ENCODE data around the gene BAZ2A. TPM values are rescaled to one million over a fixed set of nuclear protein-coding genes. Genes with fewer than 3 reads are reported as not detected.

BAZ2A gene
- total RNA-seq, 1 experiment from 2014 or later = 126 TPM

DNA sequence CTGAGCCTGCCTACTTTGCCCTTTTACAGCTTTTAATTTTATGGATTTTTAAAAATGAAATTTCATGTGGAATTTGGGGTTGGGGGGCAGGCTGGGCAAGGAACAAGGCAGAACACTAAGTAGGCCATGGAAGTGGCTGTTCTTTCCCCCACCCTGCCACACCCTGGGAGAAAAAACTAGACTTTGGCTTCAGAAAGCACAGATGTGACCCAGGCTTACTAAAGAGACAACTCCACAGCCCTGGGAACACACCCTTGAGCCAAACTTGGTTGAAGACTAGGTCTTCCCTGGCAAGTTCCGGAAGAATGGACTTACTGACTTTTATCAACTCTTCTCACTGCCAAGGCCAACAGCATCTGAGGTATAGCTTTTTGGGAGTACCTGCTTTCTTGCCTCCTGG is 40.3 kb downstream of the BAZ2A start:
- CTCF ChIA-PET = no interaction called here
- Histone ChIP-seq H3K27me3 (replicated peaks; ENCODE audit: insufficient read depth, low read depth, low read length, poor library complexity) (no peaks in the 10 kb centered on the region), H3K27ac (ENCODE audit: low read depth, low read length, poor library complexity, severe bottlenecking) (no peak overlapping the region), H3K4me3 (ENCODE audit: low read depth, low read length, poor library complexity, severe bottlenecking) (no peak overlapping the region), H3K9me3 (ENCODE audit: low read depth, low read length, poor library complexity, severe bottlenecking) (no peaks in the 10 kb centered on the region), H3K4me1 (ENCODE audit: insufficient read depth, low read length, poor library complexity, severe bottlenecking) (no peaks in the 10 kb centered on the region), H3K36me3 (ENCODE audit: insufficient read depth, low read length, poor library complexity, severe bottlenecking) (peaks cover 7% of the 10 kb centered on the region)
- intact Hi-C loops (cut with micrococcal nuclease; ENCODE audit: unreplicated experiment) = loop anchor here (1.0 to 5.0 kb wide), 2 partner anchors 76 to 92 kb away; no protein-coding TSS in a partner anchor
- no peak for DNase-seq (ENCODE audit: low spot score)
- POLR2A ChIA-PET (ENCODE audit: low non-redundant PET) = no interaction called here
- TF ChIP-seq, protein P1, sequence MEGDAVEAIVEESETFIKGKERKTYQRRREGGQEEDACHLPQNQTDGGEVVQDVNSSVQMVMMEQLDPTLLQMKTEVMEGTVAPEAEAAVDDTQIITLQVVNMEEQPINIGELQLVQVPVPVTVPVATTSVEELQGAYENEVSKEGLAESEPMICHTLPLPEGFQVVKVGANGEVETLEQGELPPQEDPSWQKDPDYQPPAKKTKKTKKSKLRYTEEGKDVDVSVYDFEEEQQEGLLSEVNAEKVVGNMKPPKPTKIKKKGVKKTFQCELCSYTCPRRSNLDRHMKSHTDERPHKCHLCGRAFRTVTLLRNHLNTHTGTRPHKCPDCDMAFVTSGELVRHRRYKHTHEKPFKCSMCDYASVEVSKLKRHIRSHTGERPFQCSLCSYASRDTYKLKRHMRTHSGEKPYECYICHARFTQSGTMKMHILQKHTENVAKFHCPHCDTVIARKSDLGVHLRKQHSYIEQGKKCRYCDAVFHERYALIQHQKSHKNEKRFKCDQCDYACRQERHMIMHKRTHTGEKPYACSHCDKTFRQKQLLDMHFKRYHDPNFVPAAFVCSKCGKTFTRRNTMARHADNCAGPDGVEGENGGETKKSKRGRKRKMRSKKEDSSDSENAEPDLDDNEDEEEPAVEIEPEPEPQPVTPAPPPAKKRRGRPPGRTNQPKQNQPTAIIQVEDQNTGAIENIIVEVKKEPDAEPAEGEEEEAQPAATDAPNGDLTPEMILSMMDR (conservative IDR thresholded peaks at IDR 0.05; ENCODE audit: low read depth, low read length) = no peak
- BruUV-seq (replicated peaks) = TSS peak; percentile 5

DNA sequence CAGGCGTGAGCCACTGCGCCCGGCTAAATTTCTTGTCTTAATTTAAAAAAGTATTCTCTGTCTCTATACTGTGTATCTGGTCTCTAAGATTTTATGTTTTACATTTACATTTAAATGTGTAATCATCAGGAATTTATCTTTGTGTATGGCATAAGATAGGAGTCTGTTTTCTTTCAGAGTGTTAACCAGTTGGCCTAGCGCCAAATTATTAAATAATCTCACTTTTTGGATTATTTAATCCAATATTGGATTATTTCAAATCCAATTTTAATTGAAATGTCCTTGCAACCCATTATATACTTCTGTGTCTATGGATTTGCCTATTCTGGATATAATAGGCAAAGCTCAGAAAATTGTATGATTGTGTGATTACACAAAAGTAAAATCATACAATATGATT is 45.0 kb downstream of the BAZ2A start:
- intact Hi-C loops (cut with micrococcal nuclease; ENCODE audit: unreplicated experiment) = no loop called here
- Histone ChIP-seq H3K4me3 (ENCODE audit: low read depth, low read length, poor library complexity, severe bottlenecking) (no peak overlapping the region), H3K27ac (ENCODE audit: low read depth, low read length, poor library complexity, severe bottlenecking) (no peak overlapping the region), H3K36me3 (ENCODE audit: insufficient read depth, low read length, poor library complexity, severe bottlenecking) (peaks cover 8% of the 10 kb centered on the region), H3K4me1 (ENCODE audit: insufficient read depth, low read length, poor library complexity, severe bottlenecking) (no peaks in the 10 kb centered on the region), H3K9me3 (ENCODE audit: low read depth, low read length, poor library complexity, severe bottlenecking) (no peaks in the 10 kb centered on the region), H3K27me3 (replicated peaks; ENCODE audit: insufficient read depth, low read depth, low read length, poor library complexity) (no peaks in the 10 kb centered on the region)
- CTCF ChIA-PET = no interaction called here
- BruUV-seq (replicated peaks) = no TSS peak
- DNase-seq (ENCODE audit: low spot score) = no peak
- TF ChIP-seq EZH2 (IDR thresholded peaks at IDR 0.05; ENCODE audit: borderline replicate concordance, low read depth, low read length, poor library complexity, severe bottlenecking) = no peak
- TF ChIP-seq, protein P1 (conservative IDR thresholded peaks at IDR 0.05; ENCODE audit: low read depth, low read length) = no peak
- POLR2A ChIA-PET (ENCODE audit: low non-redundant PET) = no interaction called here

DNA sequence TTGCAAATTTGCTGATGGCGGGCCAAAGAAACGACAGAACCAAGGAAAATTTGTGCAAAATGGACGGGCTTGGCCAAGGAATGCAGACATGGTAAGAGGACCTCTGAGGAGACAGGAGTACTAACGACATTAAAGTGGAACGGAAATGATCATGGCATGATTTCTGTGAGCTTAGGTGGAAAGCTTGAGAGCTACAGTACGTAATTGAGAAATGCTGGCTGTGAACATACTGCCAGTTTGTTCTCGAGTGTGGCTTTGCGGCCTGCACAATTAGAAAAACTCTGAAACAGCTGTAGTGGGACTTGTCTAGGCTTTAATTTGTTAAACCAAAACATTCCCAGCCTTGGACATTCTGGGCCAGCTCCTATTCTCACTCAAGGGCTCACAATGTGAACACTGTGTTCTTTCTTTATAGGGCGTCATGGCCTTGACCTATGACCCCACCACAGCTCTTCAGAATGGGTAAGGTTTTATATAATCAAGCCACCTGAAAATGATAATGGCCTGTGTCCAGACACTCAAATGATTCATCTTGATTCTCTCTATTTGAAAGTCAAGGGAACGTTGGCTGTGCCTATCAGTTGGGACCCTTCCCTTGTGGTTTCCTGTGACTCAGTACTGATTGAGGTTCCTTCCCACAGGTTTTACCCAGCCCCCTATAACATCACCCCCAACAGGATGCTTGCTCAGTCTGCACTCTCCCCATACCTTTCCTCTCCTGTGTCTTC is 48.5 kb downstream of the BAZ2A start:
- Histone ChIP-seq H3K9me3 (ENCODE audit: low read depth, low read length, poor library complexity, severe bottlenecking) (no peaks in the 10 kb centered on the region), H3K27me3 (replicated peaks; ENCODE audit: insufficient read depth, low read depth, low read length, poor library complexity) (no peaks in the 10 kb centered on the region), H3K4me3 (ENCODE audit: low read depth, low read length, poor library complexity, severe bottlenecking) (no peak overlapping the region), H3K36me3 (ENCODE audit: insufficient read depth, low read length, poor library complexity, severe bottlenecking) (peaks cover 3% of the 10 kb centered on the region), H3K4me1 (ENCODE audit: insufficient read depth, low read length, poor library complexity, severe bottlenecking) (no peaks in the 10 kb centered on the region), H3K27ac (ENCODE audit: low read depth, low read length, poor library complexity, severe bottlenecking) (no peak overlapping the region)
- DNase-seq (ENCODE audit: low spot score) = no peak
- CTCF ChIA-PET = no interaction called here
- BruUV-seq (replicated peaks) = no TSS peak
- POLR2A ChIA-PET (ENCODE audit: low non-redundant PET) = interaction anchor here (0.5 kb wide), 1 partner anchor 142 kb away, joined by 6 read pairs; no protein-coding TSS in a partner anchor
- TF ChIP-seq, protein P1 (conservative IDR thresholded peaks at IDR 0.05; ENCODE audit: low read depth, low read length) = no peak
- intact Hi-C loops (cut with micrococcal nuclease; ENCODE audit: unreplicated experiment) = no loop called here

Measured in A673 (cell line).